ENCODE results near the gene TRIM28.

TRIM28 gene

DNA sequence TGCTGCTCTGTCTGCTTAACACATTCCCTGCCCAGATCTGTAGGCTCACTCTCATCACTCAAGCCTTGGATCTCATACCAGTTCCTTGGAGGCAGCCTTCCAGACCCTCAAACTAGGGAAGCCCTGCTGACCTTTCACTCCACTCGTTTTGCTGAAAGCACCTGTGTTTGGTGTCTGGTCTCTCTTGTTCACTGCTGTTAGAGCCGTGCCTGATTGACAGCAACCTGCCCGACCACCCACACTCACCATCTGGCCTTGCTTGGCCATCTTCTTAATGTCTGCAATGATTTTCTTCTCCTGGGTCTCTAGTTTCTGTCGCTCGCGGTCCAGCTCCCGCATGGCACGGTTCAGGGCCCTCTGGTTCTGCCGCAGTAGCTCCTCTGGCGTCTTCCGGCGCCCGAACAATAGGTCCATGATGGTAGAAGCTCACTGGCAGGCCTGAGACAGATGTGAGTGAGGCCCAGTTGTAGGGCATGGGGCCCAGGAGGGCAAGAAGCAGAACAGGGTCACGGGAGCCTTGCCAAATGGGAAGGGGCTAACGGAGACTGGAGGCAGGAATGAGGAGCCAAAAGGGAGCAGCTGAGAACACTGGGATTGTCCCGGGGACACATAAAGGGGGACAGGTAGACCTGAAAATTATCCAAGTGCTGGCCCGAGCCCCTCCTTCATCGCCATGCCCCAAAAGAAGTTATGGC, 10.1 kb downstream of the TRIM28 start:
- Histone ChIP-seq H3K27me3 (ENCODE audit: insufficient read depth, low read length, poor library complexity) (no peaks in the 10 kb centered on the region), H3K4me2 (ENCODE audit: insufficient read depth, low read length) (peak overlapping the region; percentile 93), H3K36me3 (ENCODE audit: insufficient read depth, low read length) (peaks cover 60% of the 10 kb centered on the region), H3K4me3 (ENCODE audit: low read depth in 1 of 2, low read length in 2 of 2) (peak overlapping the region; percentile 77 to 90), H3K79me2 (ENCODE audit: insufficient read depth, low read length) (peaks cover 80% of the 10 kb centered on the region), H2AFZ (ENCODE audit: low read depth, low read length) (peak overlapping the region; percentile 81; the same call in 1 of the 2 replicates), H3K27ac (ENCODE audit: low read length) (peak overlapping the region; percentile 87), H3K9me3 (ENCODE audit: insufficient read depth, low read length, severe bottlenecking) (no peaks in the 10 kb centered on the region), H3K4me1 (ENCODE audit: insufficient read depth, low read length) (peaks cover 70% of the 10 kb centered on the region), H4K20me1 (ENCODE audit: insufficient read depth, low read length) (peaks cover 67% of the 10 kb centered on the region), H3K9ac (ENCODE audit: low read depth, low read length) (peak overlapping the region; percentile 79)
- no peak for TF ChIP-seq EZH2 (IDR thresholded peaks at IDR 0.05; ENCODE audit: borderline replicate concordance, low read depth, low read length, severe bottlenecking)
- TF ChIP-seq, protein P1, sequence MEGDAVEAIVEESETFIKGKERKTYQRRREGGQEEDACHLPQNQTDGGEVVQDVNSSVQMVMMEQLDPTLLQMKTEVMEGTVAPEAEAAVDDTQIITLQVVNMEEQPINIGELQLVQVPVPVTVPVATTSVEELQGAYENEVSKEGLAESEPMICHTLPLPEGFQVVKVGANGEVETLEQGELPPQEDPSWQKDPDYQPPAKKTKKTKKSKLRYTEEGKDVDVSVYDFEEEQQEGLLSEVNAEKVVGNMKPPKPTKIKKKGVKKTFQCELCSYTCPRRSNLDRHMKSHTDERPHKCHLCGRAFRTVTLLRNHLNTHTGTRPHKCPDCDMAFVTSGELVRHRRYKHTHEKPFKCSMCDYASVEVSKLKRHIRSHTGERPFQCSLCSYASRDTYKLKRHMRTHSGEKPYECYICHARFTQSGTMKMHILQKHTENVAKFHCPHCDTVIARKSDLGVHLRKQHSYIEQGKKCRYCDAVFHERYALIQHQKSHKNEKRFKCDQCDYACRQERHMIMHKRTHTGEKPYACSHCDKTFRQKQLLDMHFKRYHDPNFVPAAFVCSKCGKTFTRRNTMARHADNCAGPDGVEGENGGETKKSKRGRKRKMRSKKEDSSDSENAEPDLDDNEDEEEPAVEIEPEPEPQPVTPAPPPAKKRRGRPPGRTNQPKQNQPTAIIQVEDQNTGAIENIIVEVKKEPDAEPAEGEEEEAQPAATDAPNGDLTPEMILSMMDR (IDR thresholded peaks at IDR 0.05; ENCODE audit: borderline replicate concordance, extremely low read depth, low read length, poor library complexity, severe bottlenecking), result no peak
- no peak for DNase-seq
- ATAC-seq (ENCODE audit: insufficient read depth, low read depth), result no peak

DNA sequence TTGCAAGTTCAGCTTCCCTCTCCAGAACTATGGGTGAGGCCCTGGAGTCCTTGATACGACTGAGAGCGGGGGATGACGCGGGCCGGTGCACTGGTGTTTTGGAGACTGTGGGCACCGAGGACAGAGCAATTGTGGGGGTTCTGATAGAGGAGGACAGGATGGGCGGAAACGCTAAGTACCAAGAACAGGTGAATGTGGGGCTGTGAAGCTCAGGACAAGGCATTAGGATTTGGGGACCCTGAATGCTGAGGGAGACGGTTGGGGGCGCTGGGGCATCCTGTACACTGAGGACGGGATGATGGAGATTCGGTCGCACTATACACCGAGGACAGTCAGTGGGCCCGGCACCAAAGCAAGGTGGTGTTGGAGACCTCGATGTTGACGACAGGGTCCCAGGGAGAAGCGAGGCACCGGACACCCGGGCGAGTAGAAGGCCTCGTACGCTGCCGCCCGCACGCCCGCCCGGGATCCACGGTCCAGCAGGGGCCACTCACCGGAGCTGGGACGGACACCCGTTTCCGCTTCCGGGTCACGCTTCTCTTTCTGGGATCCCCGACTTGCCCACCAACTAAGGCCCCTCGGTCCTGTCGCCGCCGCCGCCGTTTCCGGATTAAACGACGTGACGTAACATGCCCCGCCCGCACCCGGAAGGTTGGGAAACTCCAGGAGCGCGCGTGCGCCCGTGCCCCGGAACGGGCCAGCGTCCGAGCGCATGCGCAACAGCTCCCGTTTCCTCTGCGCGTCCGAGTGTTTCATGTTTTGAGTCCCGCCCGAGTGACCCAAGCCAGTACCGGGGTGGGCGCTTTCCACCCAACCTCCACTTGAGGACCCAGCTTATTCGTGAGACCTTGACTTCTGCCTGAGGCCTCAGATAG, 10.9 kb downstream of the TRIM28 start, which contains the start of gene CHMP2A:
Gene CHMP2A, minus strand, starts transcription at position 612 of the 875 bp plus-strand sequence. CDS start 893 bp downstream, outside the sequence.
- DNase-seq (peak; percentile 98), ATAC-seq (ENCODE audit: insufficient read depth, low read depth) (peak; percentile 53)
- H3K36me3 ChIP-seq (ENCODE audit: insufficient read depth, low read length), result peaks cover 52% of the 10 kb centered on the region
- H3K4me3 ChIP-seq (ENCODE audit: low read depth in 1 of 2, low read length in 2 of 2), result peak within 1 kb of the TSS; percentile 77 to 90
- peaks cover 79% of the 10 kb centered on the region for H3K79me2 ChIP-seq (ENCODE audit: insufficient read depth, low read length)
- TF ChIP-seq, protein P1 (IDR thresholded peaks at IDR 0.05; ENCODE audit: borderline replicate concordance, extremely low read depth, low read length, poor library complexity, severe bottlenecking), result peak; percentile 11
- no peak for TF ChIP-seq EZH2 (IDR thresholded peaks at IDR 0.05; ENCODE audit: borderline replicate concordance, low read depth, low read length, severe bottlenecking)
- H3K4me2 ChIP-seq (ENCODE audit: insufficient read depth, low read length), result peak within 1 kb of the TSS; percentile 93
- H4K20me1 ChIP-seq (ENCODE audit: insufficient read depth, low read length), result peaks cover 59% of the 10 kb centered on the region
- H3K9ac ChIP-seq (ENCODE audit: low read depth, low read length), result peak within 1 kb of the TSS; percentile 79
- H3K27me3 ChIP-seq (ENCODE audit: insufficient read depth, low read length, poor library complexity), result no peaks in the 10 kb centered on the region
- peaks cover 68% of the 10 kb centered on the region for H3K4me1 ChIP-seq (ENCODE audit: insufficient read depth, low read length)
- no peaks in the 10 kb centered on the region for H3K9me3 ChIP-seq (ENCODE audit: insufficient read depth, low read length, severe bottlenecking)
- peak within 1 kb of the TSS; percentile 87 for H3K27ac ChIP-seq (ENCODE audit: low read length)
- H2AFZ ChIP-seq (ENCODE audit: low read depth, low read length), result peak within 1 kb of the TSS; percentile 81

DNA sequence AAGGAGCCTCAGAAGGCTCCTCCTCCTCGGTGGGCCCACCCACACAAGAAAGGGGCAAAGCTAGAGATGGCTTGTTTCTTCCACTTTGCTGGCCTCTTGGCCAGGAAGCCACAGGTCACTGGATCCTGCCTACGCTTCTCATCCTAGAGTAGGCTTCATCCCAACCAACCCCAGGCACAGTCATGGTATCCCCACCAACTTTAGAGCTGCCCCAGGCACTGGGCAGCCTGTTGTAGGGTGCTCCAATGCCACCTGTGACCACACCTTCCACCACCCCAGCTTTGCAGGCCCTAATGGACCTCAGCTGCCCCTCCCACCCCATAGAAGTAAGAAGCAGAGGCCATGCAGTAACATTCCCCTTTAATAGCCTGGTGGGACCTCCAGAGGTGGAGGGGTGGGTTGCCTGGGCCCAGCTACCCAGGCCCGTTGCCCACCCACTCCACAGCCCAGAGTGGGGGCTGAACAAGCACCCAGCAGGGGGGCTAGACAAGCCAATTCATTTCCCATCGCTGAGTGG, 11.6 kb downstream of the TRIM28 start:
- peaks cover 80% of the 10 kb centered on the region for H3K79me2 ChIP-seq (ENCODE audit: insufficient read depth, low read length)
- H3K36me3 ChIP-seq (ENCODE audit: insufficient read depth, low read length), result peaks cover 45% of the 10 kb centered on the region
- peak overlapping the region; percentile 79 for H3K9ac ChIP-seq (ENCODE audit: low read depth, low read length)
- peak overlapping the region; percentile 85 for H3K27ac ChIP-seq (ENCODE audit: low read length)
- H4K20me1 ChIP-seq (ENCODE audit: insufficient read depth, low read length), result peaks cover 53% of the 10 kb centered on the region
- ATAC-seq (ENCODE audit: insufficient read depth, low read depth) (peak; percentile 10; the same call in 2 of the 3 replicates), DNase-seq (no peak)
- H3K27me3 ChIP-seq (ENCODE audit: insufficient read depth, low read length, poor library complexity), result no peaks in the 10 kb centered on the region
- H3K4me2 ChIP-seq (ENCODE audit: insufficient read depth, low read length), result peak overlapping the region; percentile 93
- H3K4me1 ChIP-seq (ENCODE audit: insufficient read depth, low read length), result peaks cover 73% of the 10 kb centered on the region
- no peaks in the 10 kb centered on the region for H3K9me3 ChIP-seq (ENCODE audit: insufficient read depth, low read length, severe bottlenecking)
- peak overlapping the region; percentile 0 to 90; a peak in 3 of 4 replicates for H3K4me3 ChIP-seq (ENCODE audit: low read depth in 1 of 2, low read length in 2 of 2)
- no peak for TF ChIP-seq EZH2 (IDR thresholded peaks at IDR 0.05; ENCODE audit: borderline replicate concordance, low read depth, low read length, severe bottlenecking)
- TF ChIP-seq, protein P1 (IDR thresholded peaks at IDR 0.05; ENCODE audit: borderline replicate concordance, extremely low read depth, low read length, poor library complexity, severe bottlenecking), result no peak
- peak overlapping the region; percentile 66 for H2AFZ ChIP-seq (ENCODE audit: low read depth, low read length)
